ENCODE data around the gene COBLL1. TPM values are rescaled to one million over a fixed set of nuclear protein-coding genes. Genes with fewer than 3 reads are reported as not detected.
A peak's percentile ranks its signal among the peaks of the same experiment; 100 is the strongest.

Gene COBLL1
- total RNA-seq, 2 donors from 2014 or later = 0.28 to 0.48 TPM

- no peak for ATAC-seq (replicated peaks)
- Mint-ChIP-seq H3K4me1 (no peaks in the 10 kb centered on the region), H3K9me3 (peaks cover 4% of the 10 kb centered on the region), H3K27ac (no peak overlapping the region), H3K36me3 (ENCODE audit: low read depth) (no peaks in the 10 kb centered on the region), H3K4me3 (no peak overlapping the region), H3K27me3 (no peaks in the 10 kb centered on the region)
Observed at GRCh38 chr2:164752956-164753355, 88.7 kb downstream of the COBLL1 start.

GRCh38 chr2:164747783-164748433, 93.7 kb downstream of the COBLL1 start:
- H3K27me3 Mint-ChIP-seq = no peaks in the 10 kb centered on the region
- no peak overlapping the region for H3K27ac Mint-ChIP-seq
- H3K9me3 Mint-ChIP-seq = peaks cover 4% of the 10 kb centered on the region
- no peak overlapping the region for H3K4me3 Mint-ChIP-seq
- no peaks in the 10 kb centered on the region for H3K36me3 Mint-ChIP-seq (ENCODE audit: low read depth)
- no peaks in the 10 kb centered on the region for H3K4me1 Mint-ChIP-seq
- no peak for ATAC-seq (replicated peaks)

- H3K4me3 Mint-ChIP-seq = no peak overlapping the region
- no peak overlapping the region for H3K27ac Mint-ChIP-seq
- no peaks in the 10 kb centered on the region for H3K27me3 Mint-ChIP-seq
- no peak for ATAC-seq (replicated peaks)
- H3K9me3 Mint-ChIP-seq = peaks cover 4% of the 10 kb centered on the region
- H3K36me3 Mint-ChIP-seq (ENCODE audit: low read depth) = no peaks in the 10 kb centered on the region
- no peaks in the 10 kb centered on the region for H3K4me1 Mint-ChIP-seq
Observed at GRCh38 chr2:164747140-164747539, 94.5 kb downstream of the COBLL1 start.

GRCh38 chr2:164746713-164747112, 94.9 kb downstream of the COBLL1 start:
- H3K27me3 Mint-ChIP-seq = no peaks in the 10 kb centered on the region
- H3K9me3 Mint-ChIP-seq = peaks cover 4% of the 10 kb centered on the region
- H3K36me3 Mint-ChIP-seq (ENCODE audit: low read depth) = no peaks in the 10 kb centered on the region
- H3K4me3 Mint-ChIP-seq = no peak overlapping the region
- H3K4me1 Mint-ChIP-seq = no peaks in the 10 kb centered on the region
- no peak for ATAC-seq (replicated peaks)
- no peak overlapping the region for H3K27ac Mint-ChIP-seq

GRCh38 chr2:164745012-164745797, 96.4 kb downstream of the COBLL1 start:
- no peak for ATAC-seq (replicated peaks)
- Mint-ChIP-seq H3K9me3 (peaks cover 8% of the 10 kb centered on the region), H3K27ac (no peak overlapping the region), H3K4me3 (no peak overlapping the region), H3K27me3 (no peaks in the 10 kb centered on the region), H3K4me1 (no peaks in the 10 kb centered on the region), H3K36me3 (ENCODE audit: low read depth) (no peaks in the 10 kb centered on the region)

GRCh38 chr2:164742738-164743317, 98.8 kb downstream of the COBLL1 start:
- no peak for ATAC-seq (replicated peaks)
- no peak overlapping the region for H3K4me3 Mint-ChIP-seq
- peaks cover 5% of the 10 kb centered on the region for H3K9me3 Mint-ChIP-seq

GRCh38 chr2:164739966-164740365, 101.7 kb downstream of the COBLL1 start:
- Mint-ChIP-seq H3K9me3 (peaks cover 5% of the 10 kb centered on the region), H3K27me3 (no peaks in the 10 kb centered on the region), H3K4me3 (no peak overlapping the region), H3K27ac (no peak overlapping the region), H3K36me3 (ENCODE audit: low read depth) (no peaks in the 10 kb centered on the region), H3K4me1 (no peaks in the 10 kb centered on the region)
- peak; percentile 39 for ATAC-seq (replicated peaks)

More at GRCh38 chr2:164742738-164743317, 98.8 kb downstream of the COBLL1 start:
- Mint-ChIP-seq H3K27ac (no peak overlapping the region), H3K27me3 (no peaks in the 10 kb centered on the region), H3K4me1 (no peaks in the 10 kb centered on the region), H3K36me3 (ENCODE audit: low read depth) (no peaks in the 10 kb centered on the region)

GRCh38 chr2:164737612-164738081, 104.0 kb downstream of the COBLL1 start:
- no peaks in the 10 kb centered on the region for H3K27me3 Mint-ChIP-seq
- H3K4me1 Mint-ChIP-seq = no peaks in the 10 kb centered on the region
- no peaks in the 10 kb centered on the region for H3K36me3 Mint-ChIP-seq (ENCODE audit: low read depth)
- peaks cover 8% of the 10 kb centered on the region for H3K9me3 Mint-ChIP-seq
- H3K27ac Mint-ChIP-seq = no peak overlapping the region
- no peak overlapping the region for H3K4me3 Mint-ChIP-seq
- peak; percentile 28 for ATAC-seq (replicated peaks)

- no peak for ATAC-seq (replicated peaks)
- H3K4me3 Mint-ChIP-seq = no peak overlapping the region
- H3K9me3 Mint-ChIP-seq = peaks cover 3% of the 10 kb centered on the region
- no peaks in the 10 kb centered on the region for H3K27me3 Mint-ChIP-seq
- no peak overlapping the region for H3K27ac Mint-ChIP-seq
- no peaks in the 10 kb centered on the region for H3K36me3 Mint-ChIP-seq (ENCODE audit: low read depth)
- H3K4me1 Mint-ChIP-seq = no peaks in the 10 kb centered on the region
Observed at GRCh38 chr2:164735309-164735919, 106.2 kb downstream of the COBLL1 start.

- Mint-ChIP-seq H3K4me1 (no peaks in the 10 kb centered on the region), H3K27me3 (no peaks in the 10 kb centered on the region), H3K4me3 (no peak overlapping the region), H3K9me3 (peaks cover 3% of the 10 kb centered on the region), H3K36me3 (ENCODE audit: low read depth) (no peaks in the 10 kb centered on the region), H3K27ac (no peak overlapping the region)
- ATAC-seq (replicated peaks) = no peak
Observed at GRCh38 chr2:164734196-164734595, 107.4 kb downstream of the COBLL1 start.

- Mint-ChIP-seq H3K4me3 (no peak overlapping the region), H3K27me3 (no peaks in the 10 kb centered on the region), H3K9me3 (no peaks in the 10 kb centered on the region), H3K27ac (no peak overlapping the region), H3K4me1 (no peaks in the 10 kb centered on the region), H3K36me3 (ENCODE audit: low read depth) (no peaks in the 10 kb centered on the region)
- ATAC-seq (replicated peaks) = no peak
Observed at GRCh38 chr2:164725542-164725941, 116.1 kb downstream of the COBLL1 start.

GRCh38 chr2:164722616-164723338, 118.8 kb downstream of the COBLL1 start:
- no peak overlapping the region for H3K27ac Mint-ChIP-seq
- ATAC-seq (replicated peaks) = no peak
- H3K9me3 Mint-ChIP-seq = no peaks in the 10 kb centered on the region

GRCh38 chr2:164721430-164721829, 120.2 kb downstream of the COBLL1 start:
- Mint-ChIP-seq H3K27ac (no peak overlapping the region), H3K4me1 (no peaks in the 10 kb centered on the region), H3K4me3 (no peak overlapping the region), H3K27me3 (no peaks in the 10 kb centered on the region), H3K36me3 (ENCODE audit: low read depth) (no peaks in the 10 kb centered on the region), H3K9me3 (no peaks in the 10 kb centered on the region)
- ATAC-seq (replicated peaks) = no peak

More at GRCh38 chr2:164722616-164723338, 118.8 kb downstream of the COBLL1 start:
- H3K27me3 Mint-ChIP-seq = no peaks in the 10 kb centered on the region
- no peak overlapping the region for H3K4me3 Mint-ChIP-seq
- no peaks in the 10 kb centered on the region for H3K36me3 Mint-ChIP-seq (ENCODE audit: low read depth)
- H3K4me1 Mint-ChIP-seq = no peaks in the 10 kb centered on the region
